Epidermal melanocyte (primary cell): ENCODE measurements around the gene RAP1A.
A peak's percentile ranks its signal among the peaks of the same experiment; 100 is the strongest.
"Not testable (repeated sequence)": the region's sequence is repeated elsewhere in the genome, so short reads cannot be mapped to it uniquely, and the experiment has no call there.

Source experiments
- DNase-seq: peaks from one replicate; pipeline ENCODE4 v3.0.0; 2011; ENCODE audit warnings: low spot score; ENCODE audit not compliant: insufficient read length

The RAP1A gene

DNA sequence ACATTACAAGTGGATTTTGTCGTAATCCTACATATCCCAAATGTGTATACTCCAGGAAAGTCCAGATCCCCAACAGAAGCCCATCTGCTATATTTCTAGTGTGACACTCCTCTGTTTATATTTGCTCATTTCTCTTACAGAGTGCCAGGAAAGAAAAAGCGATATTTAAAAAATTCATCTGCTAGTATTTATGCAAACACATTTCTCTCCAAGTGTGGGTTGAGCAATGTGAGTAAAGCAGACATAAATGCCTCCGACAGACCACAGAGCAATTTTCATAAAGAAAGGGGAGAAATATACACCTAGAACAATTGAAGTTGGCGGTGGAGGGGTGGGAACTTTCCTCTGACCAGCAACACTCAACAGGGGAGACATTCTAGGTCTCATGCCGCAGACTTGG, 22.2 kb upstream of the RAP1A start:
- DNase-seq, result no peak

DNA sequence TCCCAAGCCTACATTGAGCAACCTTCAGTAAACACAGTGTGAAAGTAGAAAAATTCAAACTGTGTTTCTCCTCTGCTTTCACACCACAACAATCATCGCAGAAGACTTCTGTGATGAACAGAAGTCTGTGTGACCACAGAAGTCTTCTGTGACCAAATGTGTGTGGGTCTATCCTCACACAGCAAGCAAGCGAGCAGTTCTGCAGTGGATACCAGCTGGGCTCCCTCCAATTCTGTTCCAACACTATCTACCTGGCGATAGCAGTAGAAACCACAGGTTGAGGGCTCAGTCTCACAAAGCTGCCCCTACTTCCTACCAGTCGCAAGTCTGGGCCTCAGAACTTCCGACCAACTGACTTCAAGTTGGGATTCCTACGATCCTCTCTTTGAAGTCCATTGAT, 21.0 kb upstream of the RAP1A start:
- DNase-seq, result no peak

DNA sequence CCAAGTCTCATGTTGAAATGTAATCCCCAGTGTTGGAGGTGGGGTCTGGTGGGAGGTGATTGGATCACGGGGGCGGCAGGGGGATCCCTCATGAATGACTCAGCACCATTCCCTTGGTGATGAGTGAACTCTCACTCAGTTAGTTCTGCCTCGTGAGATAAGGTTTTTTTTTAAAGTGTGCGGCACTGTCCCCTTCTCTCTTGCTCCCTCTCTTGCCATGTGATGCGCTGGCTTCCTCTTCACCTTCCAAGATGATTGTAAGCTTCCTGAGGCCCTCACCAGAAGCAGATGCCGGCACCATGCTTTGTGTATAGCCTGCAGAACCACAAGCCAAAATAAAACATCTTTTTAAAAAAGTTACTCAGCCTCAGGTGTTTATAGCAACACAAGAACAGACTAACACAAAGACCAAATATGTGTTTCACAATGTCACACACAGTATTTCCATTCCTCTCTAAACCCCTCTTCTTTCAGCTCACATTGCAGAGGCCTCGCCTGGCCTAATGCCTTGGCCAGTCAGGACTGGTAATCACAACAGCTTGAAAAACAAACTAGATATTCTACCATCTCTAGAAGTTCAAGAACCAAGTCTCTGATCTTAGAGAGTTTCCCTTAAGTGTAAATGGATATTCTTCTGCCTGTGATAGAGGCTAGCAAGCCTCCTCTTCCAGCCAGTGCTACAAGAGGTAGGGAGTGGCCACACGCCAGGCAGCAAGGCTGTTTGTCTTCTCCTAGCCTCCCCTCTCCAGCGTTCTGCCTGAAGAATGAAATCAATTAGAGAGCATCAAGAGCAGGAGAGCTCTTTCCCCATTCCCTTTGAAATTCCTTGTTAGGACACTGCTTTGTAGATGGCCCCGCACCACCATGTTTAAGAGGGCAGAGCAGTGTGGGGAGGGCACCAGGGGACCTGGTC, 19.6 kb upstream of the RAP1A start:
- no peak for DNase-seq

DNA sequence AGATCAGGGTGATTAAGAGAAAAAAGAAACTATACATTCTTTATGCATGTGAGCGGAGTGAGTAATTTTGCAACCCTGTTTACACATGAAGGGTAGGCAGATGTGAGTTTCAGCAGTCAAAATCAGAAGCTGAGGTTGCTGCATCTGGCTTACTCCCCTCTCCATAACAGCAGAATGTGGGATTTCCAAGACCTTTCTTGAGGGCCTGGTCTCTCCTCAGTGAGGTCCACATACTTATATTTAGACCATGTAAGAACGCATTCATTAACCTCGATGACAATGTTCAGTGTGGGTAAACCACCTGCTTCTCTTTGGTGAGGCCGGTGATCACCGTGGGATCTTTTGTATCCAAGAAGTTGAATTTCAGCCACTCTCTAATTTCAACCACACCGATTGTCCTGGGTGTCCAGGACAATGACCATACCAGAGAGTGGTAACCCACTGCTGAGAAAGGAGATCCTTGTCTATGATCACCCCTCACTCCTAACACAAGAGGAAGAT, 18.7 kb upstream of the RAP1A start:
- no peak for DNase-seq

DNA sequence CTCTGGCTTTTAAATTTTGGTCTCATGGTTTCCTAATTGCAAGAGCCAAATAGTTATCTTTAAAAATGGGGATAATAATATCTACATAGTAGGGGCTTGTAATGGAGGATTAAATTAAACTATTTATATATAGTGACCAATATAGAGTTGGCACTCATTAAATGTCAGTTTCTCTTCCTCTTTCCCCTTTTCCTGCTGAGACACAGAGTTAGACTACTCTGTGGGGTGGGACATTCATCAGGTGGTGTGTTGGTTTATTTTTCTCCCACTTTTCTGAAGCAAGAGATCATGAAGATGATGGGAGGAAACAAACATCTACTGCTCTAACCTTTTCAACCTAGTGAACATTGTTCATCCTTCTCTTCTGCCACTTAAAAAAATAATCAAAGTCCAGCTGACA, 17.3 kb upstream of the RAP1A start:
- DNase-seq, result no peak

DNA sequence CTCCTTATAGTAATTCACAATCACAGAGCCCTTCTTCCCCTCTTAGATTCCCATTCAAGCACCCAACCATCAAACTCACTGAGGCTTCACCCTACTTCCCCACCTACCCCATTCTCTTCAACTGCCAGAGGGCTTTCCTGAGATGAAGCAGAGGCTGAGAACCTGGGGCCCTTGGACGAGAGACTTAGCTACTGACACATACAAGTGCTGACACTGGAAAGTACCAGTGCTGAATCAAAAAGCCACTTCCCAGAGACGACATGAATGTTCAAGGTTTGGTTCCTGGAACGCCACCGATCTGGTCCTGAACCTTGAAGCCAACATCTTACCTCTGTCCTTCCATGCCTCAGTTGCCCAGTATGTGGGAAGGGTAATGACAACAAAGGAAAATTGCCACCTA, 16.6 kb upstream of the RAP1A start:
- DNase-seq, result no peak

DNA sequence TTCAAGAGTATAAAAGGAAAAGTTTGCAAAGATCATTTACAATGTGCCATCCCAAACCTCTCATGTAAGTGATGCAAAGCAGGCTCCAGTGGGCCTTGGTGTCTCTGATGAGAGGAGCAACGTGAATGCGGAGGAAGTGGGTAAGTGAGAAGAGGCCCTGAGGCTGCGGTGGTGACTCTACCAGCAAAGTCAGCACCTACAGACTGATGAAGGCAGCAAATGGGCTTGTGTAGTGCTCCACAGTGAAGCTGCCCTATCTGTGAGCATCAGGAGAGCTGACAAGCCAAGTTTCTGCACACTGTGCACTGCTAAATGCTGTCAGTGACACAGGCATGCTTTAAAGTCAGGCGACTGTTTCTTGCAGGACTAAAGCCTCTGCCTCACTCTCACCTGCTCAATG, 15.6 kb upstream of the RAP1A start:
- no peak for DNase-seq

DNA sequence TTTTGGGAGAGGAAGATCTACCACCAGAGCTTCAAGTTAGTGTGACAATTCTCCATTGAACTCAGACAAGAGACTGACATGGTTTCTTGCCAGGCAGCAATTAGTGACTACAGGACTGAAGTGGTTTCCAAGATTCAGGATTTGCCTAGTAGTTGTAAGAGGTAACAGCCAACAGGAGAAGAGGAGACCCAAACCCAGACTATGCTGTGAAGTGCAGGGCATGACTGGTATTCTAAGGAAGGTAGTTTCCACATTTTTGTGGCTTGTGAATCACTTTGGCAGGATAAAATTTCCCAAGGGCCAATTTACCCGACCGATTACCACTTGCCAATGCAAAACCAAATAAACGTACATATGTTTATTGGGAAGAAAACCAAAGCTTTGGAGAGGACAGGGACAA, 14.7 kb upstream of the RAP1A start:
- peak; percentile 33 for DNase-seq

DNA sequence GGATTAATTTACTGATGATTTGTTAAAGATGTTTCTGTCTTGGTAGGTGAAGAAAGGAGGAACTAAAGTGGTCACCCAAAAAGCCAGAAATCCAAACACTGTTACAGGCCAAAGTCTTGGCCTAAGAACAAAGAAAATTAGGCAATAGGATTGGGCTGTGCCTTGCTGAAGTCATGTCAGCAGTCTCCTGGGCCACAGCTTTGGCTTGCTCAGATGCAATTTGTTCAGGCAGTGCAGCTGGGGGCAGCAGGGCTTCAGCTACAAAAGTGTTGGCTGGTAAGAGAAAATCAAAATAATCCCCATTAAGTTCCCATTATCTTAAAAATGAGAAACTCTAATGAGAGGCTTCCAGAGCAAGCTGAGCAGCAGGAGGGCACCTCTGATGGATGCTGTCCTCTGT, 14.0 kb upstream of the RAP1A start:
- DNase-seq, result no peak

DNA sequence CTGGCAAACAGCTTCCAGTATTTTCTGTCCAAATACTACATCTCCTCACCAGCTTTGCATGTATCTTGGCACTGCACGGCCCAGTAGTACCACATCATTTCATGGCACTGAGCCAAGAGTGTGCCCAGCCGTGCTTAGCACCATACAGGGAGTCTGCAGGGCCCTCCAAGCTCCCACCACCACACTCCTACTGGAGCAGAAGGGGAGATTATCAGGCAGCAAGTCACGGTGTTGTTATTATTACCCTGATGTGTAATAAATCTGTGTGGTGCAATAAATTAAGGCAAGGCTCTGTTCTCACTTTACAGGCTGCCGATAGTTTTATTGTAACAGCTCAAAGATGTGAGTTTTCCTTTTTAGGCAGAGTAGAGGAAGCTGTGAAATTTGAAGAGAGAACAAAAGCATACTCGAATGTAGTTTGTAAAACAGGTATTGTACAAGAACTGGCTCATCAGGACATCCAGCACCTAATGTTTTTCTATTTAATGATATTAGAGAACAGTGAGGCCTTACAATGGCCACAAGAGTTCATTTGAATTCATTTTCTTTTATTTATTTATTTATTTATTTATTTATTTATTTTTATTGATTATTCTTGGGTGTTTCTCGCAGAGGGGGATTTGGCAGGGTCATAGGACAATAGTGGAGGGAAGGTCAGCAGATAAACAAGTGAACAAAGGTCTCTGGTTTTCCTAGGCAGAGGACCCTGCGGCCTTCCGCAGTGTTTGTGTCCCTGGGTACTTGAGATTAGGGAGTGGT, 13.0 kb upstream of the RAP1A start:
- DNase-seq, result not testable (repeated sequence)

DNA sequence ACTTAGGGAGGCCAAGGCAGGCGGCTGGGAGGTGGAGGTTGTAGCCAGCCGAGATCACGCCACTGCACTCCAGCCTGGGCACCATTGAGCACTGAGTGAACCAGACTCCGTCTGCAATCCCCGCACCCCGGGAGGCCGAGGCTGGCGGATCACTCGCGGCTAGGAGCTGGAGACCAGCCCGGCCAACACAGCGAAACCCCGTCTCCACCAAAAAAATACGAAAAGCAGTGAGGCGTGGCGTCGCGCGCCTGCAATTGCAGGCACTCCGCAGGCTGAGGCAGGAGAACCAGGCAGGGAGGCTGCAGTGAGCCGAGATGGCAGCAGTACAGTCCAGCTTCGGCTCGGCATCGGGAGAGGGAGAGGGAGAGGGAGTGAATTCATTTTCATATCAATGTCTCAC, 11.1 kb upstream of the RAP1A start:
- DNase-seq, result not testable (repeated sequence)

DNA sequence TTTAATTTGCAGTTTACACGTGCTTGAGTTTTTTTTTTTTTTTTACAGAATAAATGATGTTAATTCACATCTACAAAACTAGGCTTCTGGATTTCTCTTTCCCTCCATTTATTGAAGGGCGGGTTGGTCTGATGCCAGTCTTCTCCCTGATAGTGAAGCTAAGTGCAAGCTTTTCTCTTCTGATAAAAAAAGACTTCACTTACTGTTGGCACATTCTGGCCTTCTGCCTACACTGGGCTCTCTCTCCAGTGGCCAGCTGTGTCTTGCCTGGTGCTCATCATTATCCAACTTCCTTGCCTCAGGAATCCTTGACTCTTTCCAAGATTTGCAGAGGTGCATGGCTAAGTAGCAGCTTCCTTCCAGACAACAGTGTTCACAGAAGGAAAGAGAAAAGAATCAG, 7.6 kb upstream of the RAP1A start:
- DNase-seq, result no peak

DNA sequence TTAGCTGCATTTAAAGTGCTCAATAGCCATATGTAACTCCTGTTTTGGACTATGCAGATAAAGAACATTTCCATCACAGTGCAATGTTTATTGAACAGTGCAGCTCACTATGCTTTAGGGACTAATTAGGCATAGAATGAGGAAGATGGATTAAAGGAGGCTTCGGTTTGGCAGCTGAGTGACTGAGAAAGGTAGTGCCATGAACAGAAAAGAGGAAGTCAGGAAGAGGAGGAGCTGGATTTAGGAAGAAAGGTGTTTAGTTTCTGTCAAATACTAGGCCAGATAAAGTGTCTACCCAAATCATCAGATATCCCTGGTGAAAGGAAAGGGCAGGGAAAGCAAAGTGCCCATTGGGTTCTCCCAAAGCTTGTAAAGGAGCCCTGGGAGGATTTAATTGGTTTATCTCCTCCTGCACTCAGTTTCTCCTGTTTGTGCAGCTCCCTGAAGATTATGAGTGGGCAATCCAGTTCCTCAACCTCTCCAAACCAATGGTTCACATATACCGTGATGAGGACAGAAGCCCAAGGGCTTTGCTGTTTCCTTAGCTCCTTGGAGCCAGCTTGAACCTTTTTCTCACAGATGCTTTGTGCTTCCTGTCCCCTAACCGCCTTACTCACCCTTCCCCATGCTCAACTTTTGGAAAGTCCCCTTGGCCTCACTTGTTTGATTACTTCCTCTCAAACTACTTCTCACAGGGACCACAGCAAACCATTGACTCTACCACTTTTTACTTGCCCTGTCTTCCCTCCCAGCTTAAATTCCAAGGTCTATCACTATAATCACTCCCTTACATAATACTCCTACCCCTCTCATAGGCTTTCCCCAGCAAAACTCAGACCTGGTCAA, 3.5 kb upstream of the RAP1A start:
- DNase-seq, result no peak

DNA sequence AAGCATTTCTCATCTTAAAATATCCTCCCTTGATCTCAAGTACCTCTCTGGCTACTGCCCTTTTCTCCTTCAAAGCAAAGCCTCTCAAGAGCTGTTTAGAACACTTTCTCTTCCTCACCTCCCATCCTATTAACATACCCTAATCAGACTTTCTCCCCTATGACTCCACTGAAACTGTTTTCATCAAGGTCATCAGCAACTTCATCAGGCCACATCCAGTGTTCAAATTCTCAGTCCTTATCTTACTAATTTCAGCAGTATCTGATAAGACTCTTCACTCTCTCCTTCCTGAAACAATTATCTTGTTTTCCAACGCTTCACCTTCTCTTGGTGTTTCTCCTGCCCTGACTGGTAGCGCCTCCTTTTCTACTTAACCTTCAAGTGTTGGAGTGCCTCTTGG, 1.5 kb upstream of the RAP1A start:
- DNase-seq, result no peak

DNA sequence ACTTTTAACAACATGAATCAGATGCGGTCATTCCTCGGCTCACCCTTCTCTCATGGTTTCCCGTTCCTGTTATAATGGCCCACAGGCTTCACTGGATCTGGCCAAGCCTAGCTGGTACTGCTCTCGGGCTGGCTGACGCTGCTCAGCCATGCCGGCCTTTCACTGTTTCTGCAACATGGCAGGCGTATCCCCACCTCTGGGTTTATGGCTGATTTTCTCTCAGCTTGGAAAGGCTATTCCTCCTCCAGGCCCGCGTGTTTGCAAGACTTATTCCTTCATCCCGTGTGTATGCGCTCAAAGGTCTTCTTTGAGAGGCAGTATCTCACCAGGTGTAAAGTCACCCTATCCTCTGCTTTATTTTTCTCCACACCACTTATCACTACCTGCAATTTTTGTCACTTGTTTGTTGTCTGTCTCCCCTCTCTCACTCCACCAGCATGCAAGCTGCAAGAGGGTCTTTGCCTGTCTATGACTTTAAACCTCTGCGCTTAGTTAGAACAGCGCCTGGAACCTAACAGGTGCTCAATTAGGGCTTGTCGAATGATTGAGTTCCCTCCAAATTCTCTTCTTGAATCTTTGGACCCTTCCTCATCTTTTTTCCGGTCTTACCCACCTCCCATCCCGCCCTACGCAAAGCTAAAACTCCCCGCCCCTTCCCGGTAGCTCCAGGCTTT, 491 bp upstream of the RAP1A start:
- no peak for DNase-seq

DNA sequence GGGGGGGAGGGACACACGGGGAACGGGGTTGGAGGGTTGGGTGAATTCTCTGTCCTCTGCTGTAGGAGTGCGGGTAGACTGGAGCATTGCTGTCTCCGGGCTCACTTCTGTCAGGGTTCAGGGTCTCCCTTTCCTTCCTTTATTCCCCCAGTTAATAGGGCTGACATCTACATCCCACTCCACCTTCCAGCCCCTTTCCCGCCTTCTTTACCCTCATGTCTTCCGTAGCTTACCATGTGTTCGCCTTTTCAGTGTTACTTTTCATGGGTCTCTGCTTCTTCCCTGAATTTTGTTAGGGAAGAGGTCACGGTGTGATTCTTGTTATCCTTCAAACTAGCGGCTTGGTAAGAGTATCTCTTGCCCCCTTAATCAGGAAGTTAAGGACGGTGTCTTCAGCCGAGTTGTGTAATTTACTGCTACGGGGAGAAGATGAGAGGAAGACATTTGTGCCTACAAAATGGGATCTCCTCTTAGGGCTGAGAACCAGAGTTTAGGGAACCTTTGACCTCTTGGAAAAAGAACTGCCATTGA, 917 bp downstream of the RAP1A start:
- DNase-seq, result no peak

DNA sequence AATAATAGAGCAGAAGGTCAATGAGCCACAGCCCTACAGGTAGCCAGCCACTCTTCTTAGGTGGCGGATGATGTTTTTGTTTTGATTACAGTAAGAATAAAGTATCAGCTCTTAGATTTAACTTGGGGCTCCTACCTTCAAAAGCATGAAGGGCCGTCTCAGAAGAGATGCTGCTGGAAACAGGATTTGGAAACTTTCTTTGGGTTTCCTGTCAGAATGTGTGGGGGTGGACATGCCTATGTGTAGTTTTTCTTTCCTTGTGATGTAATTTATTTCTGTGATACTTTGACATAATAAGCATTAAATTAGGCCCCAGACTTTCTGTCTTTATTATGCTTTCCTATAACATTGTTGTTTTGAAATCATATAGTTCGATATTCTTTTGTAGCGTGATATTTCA, 1.5 kb downstream of the RAP1A start:
- DNase-seq, result no peak

DNA sequence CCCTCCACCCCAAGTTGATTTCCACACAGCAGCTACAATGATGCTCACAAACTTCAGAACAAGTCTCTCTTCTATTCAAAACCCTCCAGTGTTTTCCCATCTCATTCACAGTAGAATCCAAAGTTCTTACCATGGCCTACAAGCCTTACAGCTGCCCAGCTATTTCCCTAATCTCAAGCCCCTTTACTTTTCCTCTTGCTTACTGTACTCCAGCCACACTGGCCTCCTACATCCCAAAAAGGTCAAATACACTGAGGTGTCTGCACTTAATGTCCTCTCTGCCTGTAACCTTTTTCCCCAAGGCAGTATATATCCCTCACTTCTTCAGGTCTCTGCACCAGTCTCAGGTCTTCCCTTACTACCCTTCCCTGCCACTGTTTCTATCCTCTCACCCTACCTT, 2.6 kb downstream of the RAP1A start:
- no peak for DNase-seq

DNA sequence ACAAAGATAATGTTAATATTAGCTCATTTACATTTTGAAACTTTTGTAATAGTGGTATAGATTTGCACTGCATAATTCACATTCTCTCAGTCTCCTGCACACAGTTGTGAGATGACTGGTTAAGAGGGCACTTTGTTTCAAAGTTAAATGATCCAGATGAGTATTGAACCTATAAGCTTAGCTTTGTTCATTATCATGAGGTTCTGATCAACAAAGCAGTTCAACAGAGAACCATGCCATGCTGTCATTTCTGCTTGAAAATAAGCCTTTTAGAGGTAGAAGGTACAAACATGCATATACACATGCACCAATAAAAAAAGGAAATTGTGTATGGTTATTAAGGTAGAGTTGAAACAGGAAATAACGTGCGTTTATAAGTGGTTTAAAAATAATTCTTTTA, 4.8 kb downstream of the RAP1A start:
- DNase-seq, result no peak

DNA sequence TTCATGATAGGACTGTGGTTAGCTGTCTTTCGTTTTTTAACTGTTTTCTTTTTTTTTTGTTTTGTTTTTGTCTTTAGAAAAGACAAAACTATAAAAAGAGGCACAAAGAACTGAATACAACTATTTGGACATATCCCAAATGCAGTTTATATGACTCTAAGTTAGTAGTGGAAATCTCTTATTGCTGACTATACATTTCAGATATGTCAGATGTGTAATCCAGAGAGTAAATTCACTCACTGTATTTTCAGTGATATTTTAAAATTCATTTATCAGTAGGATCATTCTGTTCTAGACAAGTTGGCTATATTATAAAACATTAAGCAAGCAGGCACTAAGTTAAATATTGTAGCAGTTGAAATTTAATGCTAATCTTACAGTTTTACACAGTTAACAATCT, 5.7 kb downstream of the RAP1A start:
- no peak for DNase-seq

DNA sequence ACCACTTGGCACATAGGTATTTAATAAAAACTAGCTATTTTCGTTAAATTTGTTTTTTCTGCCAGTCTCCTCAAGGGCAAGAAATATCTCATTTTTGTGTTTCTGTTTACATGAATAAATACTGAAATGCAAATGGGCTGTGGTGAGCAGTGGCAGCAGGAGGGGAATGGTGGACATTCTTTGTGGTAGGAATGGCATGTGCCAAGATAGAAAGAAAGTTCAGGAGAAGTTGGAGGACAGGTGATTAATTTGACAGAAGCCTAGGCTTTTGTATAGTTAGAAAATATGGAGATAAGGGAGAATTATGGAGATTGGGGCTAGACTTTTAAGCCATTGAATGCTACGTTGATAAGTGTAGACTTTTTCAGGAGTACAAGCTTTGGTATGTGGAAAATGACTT, 8.6 kb downstream of the RAP1A start:
- no peak for DNase-seq
